H1 (cell line): ENCODE data around the gene SLC6A2.

Experiments
- CTCF ChIP-seq, 3 experiments: IDR thresholded peaks; 1 replicate in 2 of 3; 2 replicates in 1 of 3; pipeline versions ENCODE4 v1.5.1 to v1.6.1; 2011; ENCODE audit warnings: low read length in 3 of 3, mild to moderate bottlenecking in 3 of 3, inconsistent platforms in 2 of 3, low read depth in 1 of 3, moderate library complexity in 1 of 3; ENCODE audit not compliant: insufficient read depth in 1 of 3; ENCODE audit errors: control extremely low read depth in 1 of 3
- EZH2 ChIP-seq: fragments of 200-600 bp; sonication (generic); IDR thresholded peaks from 2 replicates; pipeline ENCODE4 v1.7.1; 2012; ENCODE audit warnings: low read depth, mild to moderate bottlenecking, moderate library complexity, low read length, inconsistent platforms; ENCODE audit not compliant: severe bottlenecking
- HDAC2 ChIP-seq, 2 experiments: fragments of 300-600 bp in 1 of 2; sonication (generic) in 1 of 2; IDR thresholded peaks; 2 replicates each; pipeline ENCODE4 v1.6.1; 2011 to 2012; ENCODE audit warnings: low read depth in 2 of 2, low read length in 2 of 2, mild to moderate bottlenecking in 2 of 2, moderate library complexity in 2 of 2, borderline replicate concordance in 1 of 2, inconsistent platforms in 1 of 2
- JUN ChIP-seq: IDR thresholded peaks from 2 replicates; pipeline ENCODE4 v1.6.1; 2011; ENCODE audit warnings: low read depth, mild to moderate bottlenecking, improper control_type of control experiment, low read length
- MAFK ChIP-seq: IDR thresholded peaks from 2 replicates; pipeline ENCODE4 v1.6.1; 2012; ENCODE audit warnings: low read depth, mild to moderate bottlenecking, improper control_type of control experiment, low read length
- RXRA ChIP-seq: IDR thresholded peaks from 2 replicates; pipeline ENCODE4 v1.6.1; 2011; ENCODE audit warnings: low read depth, mild to moderate bottlenecking, low read length, moderate library complexity; ENCODE audit not compliant: insufficient read depth

DNA sequence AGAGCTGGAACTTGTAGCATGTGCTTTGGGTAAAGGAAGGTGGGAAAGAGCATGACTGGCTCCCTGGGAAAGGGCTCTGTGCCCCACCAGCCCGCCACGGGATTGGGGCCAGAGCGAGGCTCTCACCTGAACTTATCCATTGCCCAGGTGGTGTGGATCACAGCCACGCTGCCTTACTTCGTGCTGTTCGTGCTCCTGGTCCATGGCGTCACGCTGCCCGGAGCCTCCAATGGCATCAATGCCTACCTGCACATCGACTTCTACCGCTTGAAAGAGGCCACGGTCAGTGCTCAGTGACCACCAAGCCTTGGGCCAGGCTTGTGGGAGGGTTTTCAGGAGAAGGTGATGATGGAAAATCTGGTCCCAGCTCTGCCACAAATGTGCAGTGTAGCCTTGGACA lies 36.0 kb downstream of the SLC6A2 start:
- TF ChIP-seq JUN (no peak), EZH2 (no peak), RXRA (no peak), CTCF (IDR thresholded peaks at IDR 0.05; ENCODE audit: control extremely low read depth in 1 of 3, insufficient read depth in 1 of 3, low read depth in 1 of 3, low read length in 3 of 3) (no peak), HDAC2 (IDR thresholded peaks at IDR 0.05; ENCODE audit: borderline replicate concordance in 1 of 2, low read depth in 2 of 2, low read length in 2 of 2) (no peak), MAFK (no peak)
